GM18951 (cell line): ENCODE results near the gene DBP.

Source experiments
- POLR2A ChIP-seq: IDR thresholded peaks from 4 replicates; pipeline ENCODE4 v1.6.1; 2011; ENCODE audit warnings: mild to moderate bottlenecking; ENCODE audit not compliant: insufficient read length, insufficient read depth; ENCODE audit errors: extremely low read depth
- in situ Hi-C: fragments of 300-500 bp; cut with MboI; formaldehyde crosslinking; loops from one replicate; pipeline ENCODE4 v1.12.0; 2022; ENCODE audit warnings: low sequenced_read_pairs, mixed read lengths, inconsistent platforms; ENCODE audit not compliant: unreplicated experiment

Gene DBP

GRCh38 chr19:48609571-48610108 lies 27.5 kb downstream of the DBP start:
- no peak for TF ChIP-seq POLR2A
- in situ Hi-C loops: no loop called here

- in situ Hi-C loops: no loop called here
- TF ChIP-seq POLR2A: no peak
These were observed 28.3 kb downstream of the DBP start for GRCh38 chr19:48608798-48609263.

GRCh38 chr19:48607359-48607755 lies 29.8 kb downstream of the DBP start:
- in situ Hi-C loops: no loop called here

GRCh38 chr19:48606463-48607358 lies 30.5 kb downstream of the DBP start, which contains the start of gene SPACA4:
Gene SPACA4, plus strand, starts transcription at chr19:48606742. Its CDS starts 237 bp downstream, at chr19:48606979.
- in situ Hi-C loops: no loop called here

More at GRCh38 chr19:48607359-48607755, 29.8 kb downstream of the DBP start:
- TF ChIP-seq POLR2A: no peak

GRCh38 chr19:48603850-48604249 lies 33.3 kb downstream of the DBP start:
- in situ Hi-C loops: no loop called here
- TF ChIP-seq POLR2A: no peak

More at GRCh38 chr19:48606463-48607358, 30.5 kb downstream of the DBP start, which contains the start of gene SPACA4:
- TF ChIP-seq POLR2A: no peak

- in situ Hi-C loops: no loop called here
- TF ChIP-seq POLR2A: no peak
These were observed 33.7 kb downstream of the DBP start for GRCh38 chr19:48603449-48603848.

- in situ Hi-C loops: no loop called here
- TF ChIP-seq POLR2A: no peak
These were observed 34.2 kb downstream of the DBP start for GRCh38 chr19:48603001-48603400.

- in situ Hi-C loops: no loop called here
- TF ChIP-seq POLR2A: no peak
These were observed 36.3 kb downstream of the DBP start for GRCh38 chr19:48600679-48601417.

GRCh38 chr19:48598996-48599700 lies 38.0 kb downstream of the DBP start:
- in situ Hi-C loops: loop anchor here (25.0 kb wide), 1 partner anchor 287 kb away; a partner anchor contains a TSS
- TF ChIP-seq POLR2A: no peak

- no peak for TF ChIP-seq POLR2A
- in situ Hi-C loops: loop anchor here (25.0 kb wide), 1 partner anchor 285 kb away; a partner anchor contains a TSS
These were observed 40.3 kb downstream of the DBP start for GRCh38 chr19:48596679-48597465.

GRCh38 chr19:48596237-48596636 lies 40.9 kb downstream of the DBP start:
- in situ Hi-C loops: loop anchor here (25.0 kb wide), 1 partner anchor 284 kb away; a partner anchor contains a TSS
- no peak for TF ChIP-seq POLR2A

GRCh38 chr19:48595833-48596232 lies 41.3 kb downstream of the DBP start:
- TF ChIP-seq POLR2A: no peak
- in situ Hi-C loops: loop anchor here (25.0 kb wide), 1 partner anchor 284 kb away; a partner anchor contains a TSS
